OCI-LY3 (cell line): ENCODE measurements around the gene CYP1A1.

Experiments used
- H2AFZ ChIP-seq: fragments of 200-600, 300-600 bp; shearing (Covaris generic); 2 replicates; pipeline ENCODE4 v1.6.0; 2014; ENCODE audit warnings: antibody characterized with exemption, low read depth, low read length
- H3K27ac ChIP-seq: fragments of 200-600, 300-600 bp; sonication (generic); 2 replicates; pipeline ENCODE4 v1.5.1; 2014; ENCODE audit warnings: mild to moderate bottlenecking, low read length, moderate library complexity, mixed read lengths
- H3K27me3 ChIP-seq: fragments of 200-600, 300-600 bp; sonication (generic); 2 replicates; pipeline ENCODE4 v1.6.1; 2014; ENCODE audit warnings: low read depth, low read length, mixed read lengths
- H3K36me3 ChIP-seq: fragments of 200-600, 300-600 bp; sonication (generic); replicated peaks from 2 replicates; pipeline ENCODE3; 2014; ENCODE audit warnings: low read depth, low read length, mixed read lengths
- H3K4me1 ChIP-seq: fragments of 300-600, 200-600 bp; sonication (generic); 2 replicates; pipeline ENCODE4 v1.6.1; 2014; ENCODE audit warnings: low read length, mixed read lengths
- H3K4me2 ChIP-seq: fragments of 200-600, 300-600 bp; sonication (generic); 2 replicates; pipeline ENCODE4 v1.6.1; 2014; ENCODE audit warnings: low read length, mixed read lengths
- H3K4me3 ChIP-seq: fragments of 300-600, 200-600 bp; sonication (generic); 2 replicates; pipeline ENCODE4 v1.5.1; 2014; ENCODE audit warnings: antibody characterized with exemption, mild to moderate bottlenecking, low read length, moderate library complexity
- H3K79me2 ChIP-seq: fragments of 300-600, 200-600 bp; shearing (Covaris generic); 2 replicates; pipeline ENCODE4 v1.6.1; 2014; ENCODE audit warnings: mild to moderate bottlenecking, low read length, mixed read lengths
- H3K9ac ChIP-seq: fragments of 300-600, 200-600 bp; shearing (Covaris generic); 2 replicates; pipeline ENCODE4 v1.6.0; 2014; ENCODE audit warnings: mild to moderate bottlenecking, low read length, moderate library complexity
- H3K9me3 ChIP-seq: fragments of 200-600, 300-600 bp; shearing (Covaris generic); 2 replicates; pipeline ENCODE4 v1.6.1; 2014; ENCODE audit warnings: low read length, mixed read lengths; ENCODE audit not compliant: insufficient read depth
- H4K20me1 ChIP-seq: fragments of 200-600, 300-600 bp; sonication (generic); 2 replicates; pipeline ENCODE4 v1.6.1; 2016; ENCODE audit warnings: low read length, mixed read lengths; ENCODE audit not compliant: insufficient read depth
- EZH2phosphoT487 ChIP-seq: fragments of 200-600 bp; shearing (Covaris generic); IDR thresholded peaks from 2 replicates; pipeline ENCODE4 v1.6.1; 2018; ENCODE audit warnings: antibody characterized with exemption, mixed run types, low read depth
- TF ChIP-seq, protein P1 (sequence below): fragments of 200-600, 300-600 bp; sonication (generic); IDR thresholded peaks from 2 replicates; pipeline ENCODE4 v1.5.1; 2014; ENCODE audit warnings: antibody characterized with exemption, low read length, low read depth

Gene CYP1A1

DNA sequence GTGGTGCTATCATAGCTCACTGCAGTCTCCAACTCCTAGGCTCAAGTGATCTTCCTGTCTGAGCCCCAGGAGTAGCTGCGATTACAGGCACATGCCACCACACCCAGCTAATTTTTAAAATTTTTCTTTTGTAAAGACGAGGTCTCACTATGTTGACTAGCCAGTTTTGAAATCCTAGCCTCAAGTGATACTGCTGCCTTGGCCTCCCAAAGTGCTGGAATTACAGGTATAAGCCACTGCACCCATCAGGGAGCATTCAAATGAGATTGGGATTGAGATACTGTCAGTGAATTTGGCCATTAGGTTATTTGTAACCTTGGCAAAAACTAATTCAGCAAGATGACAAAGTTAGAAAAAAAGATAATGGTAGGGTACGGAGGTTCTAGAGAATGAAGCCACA, 51.2 kb downstream of the CYP1A1 start:
- H3K4me3 ChIP-seq: no peak overlapping the region
- H3K4me2 ChIP-seq: no peak overlapping the region
- H3K9ac ChIP-seq: no peak overlapping the region
- H3K27ac ChIP-seq: no peak overlapping the region
- H4K20me1 ChIP-seq: 0 out of 2 replicates have a peak, but pooled peaks cover 3% of the 10 kb centered on the region
- no peaks in the 10 kb centered on the region for H3K9me3 ChIP-seq
- no peak overlapping the region for H2AFZ ChIP-seq
- no peaks in the 10 kb centered on the region for H3K27me3 ChIP-seq
- peaks cover 7% of the 10 kb centered on the region for H3K4me1 ChIP-seq
- TF ChIP-seq EZH2phosphoT487: no peak
- TF ChIP-seq, protein P1, sequence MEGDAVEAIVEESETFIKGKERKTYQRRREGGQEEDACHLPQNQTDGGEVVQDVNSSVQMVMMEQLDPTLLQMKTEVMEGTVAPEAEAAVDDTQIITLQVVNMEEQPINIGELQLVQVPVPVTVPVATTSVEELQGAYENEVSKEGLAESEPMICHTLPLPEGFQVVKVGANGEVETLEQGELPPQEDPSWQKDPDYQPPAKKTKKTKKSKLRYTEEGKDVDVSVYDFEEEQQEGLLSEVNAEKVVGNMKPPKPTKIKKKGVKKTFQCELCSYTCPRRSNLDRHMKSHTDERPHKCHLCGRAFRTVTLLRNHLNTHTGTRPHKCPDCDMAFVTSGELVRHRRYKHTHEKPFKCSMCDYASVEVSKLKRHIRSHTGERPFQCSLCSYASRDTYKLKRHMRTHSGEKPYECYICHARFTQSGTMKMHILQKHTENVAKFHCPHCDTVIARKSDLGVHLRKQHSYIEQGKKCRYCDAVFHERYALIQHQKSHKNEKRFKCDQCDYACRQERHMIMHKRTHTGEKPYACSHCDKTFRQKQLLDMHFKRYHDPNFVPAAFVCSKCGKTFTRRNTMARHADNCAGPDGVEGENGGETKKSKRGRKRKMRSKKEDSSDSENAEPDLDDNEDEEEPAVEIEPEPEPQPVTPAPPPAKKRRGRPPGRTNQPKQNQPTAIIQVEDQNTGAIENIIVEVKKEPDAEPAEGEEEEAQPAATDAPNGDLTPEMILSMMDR: no peak
- H3K79me2 ChIP-seq: peaks cover 25% of the 10 kb centered on the region
- H3K36me3 ChIP-seq: peaks cover 31% of the 10 kb centered on the region

DNA sequence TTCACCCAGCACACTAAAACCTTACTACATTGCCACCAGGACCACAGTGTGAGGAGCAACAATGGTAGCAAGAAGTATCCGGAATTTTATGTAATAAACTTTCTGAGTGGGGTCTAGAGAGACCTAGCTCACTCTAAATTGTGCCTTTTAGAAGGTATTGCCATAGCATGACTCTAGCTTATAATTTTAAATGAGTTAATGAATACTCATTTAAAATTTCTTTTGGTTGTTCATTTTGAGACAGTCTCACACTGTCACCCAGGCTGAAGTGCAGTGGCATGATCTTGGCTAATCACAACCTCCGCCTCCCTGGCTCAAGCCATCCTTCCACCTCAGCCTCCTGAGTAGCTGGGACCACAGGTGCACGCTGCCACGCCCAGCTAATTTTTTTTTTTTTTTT, 55.7 kb downstream of the CYP1A1 start:
- Histone ChIP-seq H3K9me3 (no peaks in the 10 kb centered on the region), H3K4me3 (no peak overlapping the region), H3K27me3 (no peaks in the 10 kb centered on the region), H3K4me2 (no peak overlapping the region), H3K27ac (no peak overlapping the region), H3K4me1 (no peaks in the 10 kb centered on the region), H3K36me3 (peaks cover 39% of the 10 kb centered on the region), H4K20me1 (0 out of 2 replicates have a peak, but pooled peaks cover 7% of the 10 kb centered on the region), H3K79me2 (peaks cover 1% of the 10 kb centered on the region), H2AFZ (no peak overlapping the region), H3K9ac (no peak overlapping the region)
- TF ChIP-seq EZH2phosphoT487: no peak
- TF ChIP-seq, protein P1: no peak
